SU-DHL-6 (cell line): Measurements from ENCODE around the gene KCNMB2.

ENCODE experiments used
- H2AFZ ChIP-seq: fragments of 200-600 bp; sonication (generic); 2 replicates; pipeline ENCODE4 v1.6.1; 2014; ENCODE audit warnings: low read depth, mild to moderate bottlenecking, moderate library complexity, mixed read lengths, antibody characterized with exemption, low read length; ENCODE audit not compliant: severe bottlenecking
- H3F3A ChIP-seq: fragments of 200-600 bp; shearing (Covaris generic); 2 replicates; pipeline ENCODE4 v1.6.0; 2016; ENCODE audit warnings: antibody characterized with exemption, mild to moderate bottlenecking; ENCODE audit not compliant: insufficient read depth
- H3K27ac ChIP-seq: fragments of 200-600 bp; sonication (generic); 2 replicates; pipeline ENCODE4 v1.5.1; 2016; ENCODE audit warnings: low read depth, mild to moderate bottlenecking, low read length, moderate library complexity, mixed read lengths
- H3K27me3 ChIP-seq: fragments of 200-600 bp; sonication (generic), shearing (Covaris generic); 2 replicates; pipeline ENCODE4 v1.6.0; 2014; ENCODE audit warnings: mild to moderate bottlenecking, low read length
- H3K36me3 ChIP-seq: fragments of 200-600 bp; sonication (generic); 2 replicates; pipeline ENCODE4 v1.6.1; 2014; ENCODE audit warnings: mild to moderate bottlenecking, low read length, mixed read lengths
- H3K4me2 ChIP-seq: fragments of 300-600, 200-600 bp; shearing (Covaris generic), sonication (generic); 2 replicates; pipeline ENCODE4 v1.6.0; 2014; ENCODE audit warnings: low read length, low read depth, mild to moderate bottlenecking; ENCODE audit not compliant: poor library complexity, severe bottlenecking
- H3K4me3 ChIP-seq: fragments of 200-600 bp; sonication (generic); 2 replicates; pipeline ENCODE4 v1.5.1; 2014; ENCODE audit warnings: antibody characterized with exemption, low read length, mild to moderate bottlenecking, mixed read lengths; ENCODE audit not compliant: insufficient read depth, poor library complexity, severe bottlenecking
- H3K79me2 ChIP-seq: fragments of 200-600 bp; sonication (generic); 2 replicates; pipeline ENCODE4 v1.6.1; 2014; ENCODE audit warnings: mild to moderate bottlenecking, low read length, moderate library complexity; ENCODE audit not compliant: insufficient read depth
- H3K9ac ChIP-seq: fragments of 200-600 bp; sonication (generic); 2 replicates; pipeline ENCODE4 v1.7.0; 2014; ENCODE audit warnings: mild to moderate bottlenecking, low read length
- H3K9me2 ChIP-seq: fragments of 200-600 bp; sonication (generic); replicated peaks from 2 replicates; pipeline ENCODE4 v1.6.1; 2014; ENCODE audit warnings: low read length; ENCODE audit not compliant: insufficient read depth
- H3K9me3 ChIP-seq: fragments of 200-600 bp; sonication (generic); 2 replicates; pipeline ENCODE4 v1.6.1; 2014; ENCODE audit warnings: low read length, mixed read lengths; ENCODE audit not compliant: insufficient read depth
- H4K20me1 ChIP-seq: fragments of 200-600 bp; sonication (generic); 2 replicates; pipeline ENCODE4 v1.6.1; 2014; ENCODE audit warnings: low read depth, mild to moderate bottlenecking, antibody characterized with exemption, low read length, moderate library complexity, mixed read lengths
- CTCF ChIP-seq: fragments of 200-600 bp; sonication (generic); IDR thresholded peaks from one replicate; pipeline ENCODE4 v1.5.1; 2017; ENCODE audit warnings: antibody characterized with exemption, mild to moderate bottlenecking, low read length, moderate library complexity; ENCODE audit not compliant: insufficient read depth, poor library complexity, severe bottlenecking
- EZH2phosphoT487 ChIP-seq: fragments of 200-600 bp; sonication (generic), shearing (Covaris generic); conservative IDR thresholded peaks from 2 replicates; pipeline ENCODE4 v1.6.1; 2018; ENCODE audit warnings: mild to moderate bottlenecking, antibody characterized with exemption, low read length, moderate library complexity, mixed read lengths

Gene KCNMB2

GRCh38 chr3:178568911-178569310 is 32.7 kb downstream of the KCNMB2 start:
- peaks cover 98% of the 10 kb centered on the region for H3K79me2 ChIP-seq
- H3F3A ChIP-seq, result peaks cover 46% of the 10 kb centered on the region
- no peak overlapping the region for H3K4me3 ChIP-seq
- no peaks in the 10 kb centered on the region for H3K27me3 ChIP-seq
- H2AFZ ChIP-seq, result no peak overlapping the region
- H4K20me1 ChIP-seq, result peaks cover 6% of the 10 kb centered on the region; the same call in 1 of the 2 replicates
- TF ChIP-seq CTCF (no peak), EZH2phosphoT487 (no peak)
- H3K9ac ChIP-seq, result no peak overlapping the region
- H3K9me3 ChIP-seq, result 0 out of 2 replicates have a peak, but pooled peaks cover 5% of the 10 kb centered on the region
- H3K36me3 ChIP-seq, result peaks cover 85% of the 10 kb centered on the region
- no peak overlapping the region for H3K4me2 ChIP-seq
- H3K27ac ChIP-seq, result no peak overlapping the region
- H3K9me2 ChIP-seq, result no peaks in the 10 kb centered on the region

- Histone ChIP-seq H3K27me3 (no peaks in the 10 kb centered on the region), H3K79me2 (peaks cover 99% of the 10 kb centered on the region), H3K4me2 (peak overlapping the region; percentile 1), H4K20me1 (peaks cover 6% of the 10 kb centered on the region; the same call in 1 of the 2 replicates), H3F3A (peaks cover 41% of the 10 kb centered on the region), H3K9me3 (peaks cover 9% of the 10 kb centered on the region; the same call in 1 of the 2 replicates), H3K36me3 (peaks cover 87% of the 10 kb centered on the region), H3K9ac (no peak overlapping the region), H2AFZ (no peak overlapping the region), H3K9me2 (no peaks in the 10 kb centered on the region), H3K4me3 (no peak overlapping the region), H3K27ac (peak overlapping the region; percentile 1; the same call in 1 of the 2 replicates)
- no peak for TF ChIP-seq EZH2phosphoT487
- no peak for TF ChIP-seq CTCF
These were observed 33.6 kb downstream of the KCNMB2 start for GRCh38 chr3:178569826-178570225.

GRCh38 chr3:178583963-178584575 is 47.8 kb downstream of the KCNMB2 start:
- Histone ChIP-seq H3K9me2 (no peaks in the 10 kb centered on the region), H3K79me2 (peaks cover 45% of the 10 kb centered on the region), H3K27ac (peak overlapping the region; percentile 37), H3K4me3 (no peak overlapping the region), H3K9ac (no peak overlapping the region), H3K27me3 (no peaks in the 10 kb centered on the region), H3K9me3 (peaks cover 7% of the 10 kb centered on the region; the same call in 1 of the 2 replicates), H4K20me1 (no peaks in the 10 kb centered on the region), H3K4me2 (peak overlapping the region; percentile 5), H3F3A (peaks cover 23% of the 10 kb centered on the region), H2AFZ (no peak overlapping the region), H3K36me3 (peaks cover 17% of the 10 kb centered on the region)
- TF ChIP-seq EZH2phosphoT487 (no peak), CTCF (no peak)
